HEK293 (cell line): Measurements from ENCODE around the gene EPN1.
A peak's percentile ranks its signal among the peaks of the same experiment; 100 is the strongest.

ENCODE experiments used
- BCL11B ChIP-seq: fragments of 450-650 bp; formaldehyde crosslinking; IDR thresholded peaks from 2 replicates; pipeline ENCODE4 v1.5.1; 2016; ENCODE audit warnings: low read depth, missing biosample characterization, missing genetic modification characterization
- GLIS2 ChIP-seq: fragments of 450-650 bp; formaldehyde crosslinking; IDR thresholded peaks from 2 replicates; pipeline ENCODE4 v1.5.1; 2016; ENCODE audit warnings: missing biosample characterization, missing genetic modification characterization
- HOXA7 ChIP-seq: sonication (generic); formaldehyde crosslinking; IDR thresholded peaks from 2 replicates; pipeline ENCODE4 v1.8.1; 2022; ENCODE audit warnings: missing genetic modification reagents, borderline replicate concordance
- HOXD13 ChIP-seq: sonication (generic); formaldehyde crosslinking; IDR thresholded peaks from 2 replicates; pipeline ENCODE4 v1.8.0; 2022; ENCODE audit warnings: missing genetic modification reagents, borderline replicate concordance
- INSM2 ChIP-seq: fragments of 450-650 bp; formaldehyde crosslinking; IDR thresholded peaks from 2 replicates; pipeline ENCODE4 v1.5.1; 2016; ENCODE audit warnings: missing biosample characterization, missing genetic modification characterization
- KLF8 ChIP-seq: fragments of 450-650 bp; formaldehyde crosslinking; IDR thresholded peaks from 2 replicates; pipeline ENCODE4 v1.5.1; 2016; ENCODE audit warnings: missing biosample characterization, missing genetic modification characterization
- OSR2 ChIP-seq: fragments of 450-650 bp; formaldehyde crosslinking; IDR thresholded peaks from 2 replicates; pipeline ENCODE4 v1.5.1; 2016; ENCODE audit warnings: missing biosample characterization, missing genetic modification characterization
- SETDB1 ChIP-seq: IDR thresholded peaks from one replicate; pipeline ENCODE4 v1.6.1; 2017; ENCODE audit warnings: mild to moderate bottlenecking, low read length, moderate library complexity, mixed read lengths; ENCODE audit not compliant: insufficient read length
- SP7 ChIP-seq: fragments of 450-650 bp; formaldehyde crosslinking; IDR thresholded peaks from 2 replicates; pipeline ENCODE4 v1.5.1; 2016; ENCODE audit warnings: missing biosample characterization, missing genetic modification characterization
- ZBTB20 ChIP-seq: fragments of 450-650 bp; formaldehyde crosslinking; IDR thresholded peaks from 2 replicates; pipeline ENCODE4 v1.5.1; 2016; ENCODE audit warnings: missing biosample characterization, missing genetic modification characterization
- ZFHX2 ChIP-seq: fragments of 450-650 bp; formaldehyde crosslinking; conservative IDR thresholded peaks from 2 replicates; pipeline ENCODE4 v1.5.1; 2016; ENCODE audit warnings: missing biosample characterization, missing genetic modification characterization
- ZFP37 ChIP-seq: fragments of 450-650 bp; formaldehyde crosslinking; IDR thresholded peaks from 2 replicates; pipeline ENCODE4 v1.5.1; 2016; ENCODE audit warnings: missing biosample characterization, missing genetic modification characterization
- ZNF10 ChIP-seq: fragments of 450-650 bp; formaldehyde crosslinking; IDR thresholded peaks from 2 replicates; pipeline ENCODE4 v1.5.1; 2017; ENCODE audit warnings: missing biosample characterization, missing genetic modification characterization
- ZNF175 ChIP-seq: fragments of 450-650 bp; formaldehyde crosslinking; IDR thresholded peaks from 2 replicates; pipeline ENCODE4 v1.5.1; 2016; ENCODE audit warnings: missing biosample characterization, missing genetic modification characterization
- ZNF19 ChIP-seq: fragments of 450-650 bp; formaldehyde crosslinking; IDR thresholded peaks from 2 replicates; pipeline ENCODE4; 2016; ENCODE audit warnings: missing biosample characterization, missing genetic modification characterization, low read depth
- ZNF221 ChIP-seq: fragments of 450-650 bp; formaldehyde crosslinking; IDR thresholded peaks from 2 replicates; pipeline ENCODE4 v1.5.1; 2017; ENCODE audit warnings: missing biosample characterization, missing genetic modification characterization, borderline replicate concordance
- ZNF473 ChIP-seq: fragments of 450-650 bp; formaldehyde crosslinking; IDR thresholded peaks from 2 replicates; pipeline ENCODE4 v1.5.1; 2017; ENCODE audit warnings: missing biosample characterization, missing genetic modification characterization
- ZNF488 ChIP-seq: fragments of 450-650 bp; formaldehyde crosslinking; IDR thresholded peaks from 2 replicates; pipeline ENCODE4 v1.5.1; 2016; ENCODE audit warnings: missing biosample characterization, missing genetic modification characterization
- ZNF501 ChIP-seq: fragments of 450-650 bp; formaldehyde crosslinking; IDR thresholded peaks from 2 replicates; pipeline ENCODE4 v1.5.1; 2016; ENCODE audit warnings: missing biosample characterization, missing genetic modification characterization
- ZNF530 ChIP-seq: fragments of 450-650 bp; formaldehyde crosslinking; IDR thresholded peaks from 2 replicates; pipeline ENCODE4 v1.5.1; 2016; ENCODE audit warnings: low read depth, missing biosample characterization, missing genetic modification characterization
- ZNF561 ChIP-seq: fragments of 450-650 bp; IDR thresholded peaks from 2 replicates; pipeline ENCODE4 v1.5.1; 2018; ENCODE audit warnings: missing biosample characterization, missing genetic modification characterization, borderline replicate concordance
- ZNF596 ChIP-seq: fragments of 450-650 bp; IDR thresholded peaks from 2 replicates; pipeline ENCODE4 v1.5.0; 2018; ENCODE audit warnings: missing biosample characterization, mild to moderate bottlenecking, missing genetic modification characterization, moderate library complexity
- ZNF629 ChIP-seq: fragments of 450-650 bp; formaldehyde crosslinking; IDR thresholded peaks from 2 replicates; pipeline ENCODE4 v1.5.1; 2017; ENCODE audit warnings: missing biosample characterization, missing genetic modification characterization
- ZNF645 ChIP-seq: fragments of 450-650 bp; formaldehyde crosslinking; IDR thresholded peaks from 2 replicates; pipeline ENCODE4; 2016; ENCODE audit warnings: missing biosample characterization, missing genetic modification characterization
- ZNF785 ChIP-seq: fragments of 450-650 bp; formaldehyde crosslinking; IDR thresholded peaks from 2 replicates; pipeline ENCODE4 v1.5.1; 2016; ENCODE audit warnings: missing biosample characterization, missing genetic modification characterization
- ZSCAN23 ChIP-seq: fragments of 450-650 bp; formaldehyde crosslinking; IDR thresholded peaks from 2 replicates; pipeline ENCODE4 v1.5.1; 2016; ENCODE audit warnings: missing biosample characterization, missing genetic modification characterization
- ZSCAN5A ChIP-seq: fragments of 450-650 bp; formaldehyde crosslinking; IDR thresholded peaks from 2 replicates; pipeline ENCODE4 v1.5.1; 2016; ENCODE audit warnings: missing biosample characterization, missing genetic modification characterization
- TF ChIP-seq, protein P1 (sequence below): fragments of 450-650 bp; formaldehyde crosslinking; conservative IDR thresholded peaks from 2 replicates; pipeline ENCODE4 v1.5.1; 2016; ENCODE audit warnings: low read depth, missing biosample characterization, missing genetic modification characterization
- TF ChIP-seq, protein P2 (sequence below): fragments of 450-650 bp; formaldehyde crosslinking; IDR thresholded peaks from 2 replicates; pipeline ENCODE4 v1.5.1; 2017; ENCODE audit warnings: missing biosample characterization, mild to moderate bottlenecking, missing genetic modification characterization, moderate library complexity

Gene EPN1

DNA sequence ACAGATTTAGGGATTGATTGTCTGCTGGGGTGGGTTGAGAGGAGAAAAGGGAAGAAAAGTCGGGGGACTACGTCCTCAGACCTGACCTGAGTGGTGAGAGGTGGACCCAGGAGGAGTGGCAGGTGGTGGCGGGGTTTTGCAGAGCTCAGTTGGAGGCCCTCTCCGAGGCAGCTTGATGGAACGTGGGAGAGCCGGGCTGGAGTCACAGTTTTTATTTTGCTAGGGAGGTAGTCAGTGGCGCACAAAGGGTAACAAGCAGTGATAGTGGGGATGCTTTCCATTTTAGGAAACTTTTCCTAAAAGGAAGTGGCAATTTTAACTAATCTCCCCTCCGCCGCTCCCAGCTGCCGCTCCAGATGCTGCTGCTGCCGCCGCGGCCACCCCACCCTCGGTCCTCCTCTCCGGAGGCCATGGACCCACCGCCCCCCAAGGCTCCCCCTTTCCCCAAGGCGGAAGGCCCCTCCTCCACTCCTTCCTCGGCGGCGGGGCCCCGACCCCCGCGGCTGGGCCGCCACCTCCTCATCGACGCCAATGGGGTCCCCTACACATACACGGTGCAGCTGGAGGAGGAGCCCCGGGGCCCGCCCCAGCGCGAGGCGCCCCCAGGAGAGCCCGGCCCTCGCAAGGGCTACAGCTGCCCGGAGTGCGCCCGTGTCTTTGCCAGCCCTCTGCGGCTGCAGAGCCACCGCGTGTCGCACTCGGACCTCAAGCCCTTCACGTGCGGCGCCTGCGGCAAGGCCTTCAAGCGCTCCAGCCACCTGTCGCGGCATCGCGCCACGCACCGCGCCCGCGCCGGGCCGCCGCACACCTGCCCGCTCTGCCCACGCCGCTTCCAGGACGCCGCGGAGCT lies 32.6 kb upstream of the EPN1 start (continued):
- TF ChIP-seq ZNF488 (no peak), OSR2 (tag by site-specific recombination) (no peak), ZSCAN5A (no peak), ZNF175 (tag by site-specific recombination) (no peak), HOXD13 (CRISPR knock-in tag) (no peak), SETDB1 (no peak), ZFHX2 (0 out of 2 replicates have a peak, but pooled peaks have one; percentile 14), SP7 (tag by site-specific recombination) (no peak), ZNF221 (tag by site-specific recombination) (no peak), ZBTB20 (tag by site-specific recombination) (peak; percentile 16; the same call in 1 of the 2 replicates), INSM2 (tag by site-specific recombination) (no peak), ZNF19 (no peak), ZFP37 (tag by site-specific recombination) (no peak), ZNF645 (tag by site-specific recombination) (no peak), HOXA7 (CRISPR knock-in tag) (no peak), GLIS2 (tag by site-specific recombination) (peak; percentile 73), ZNF629 (tag by site-specific recombination) (no peak), ZNF596 (tag by site-specific recombination) (no peak), ZSCAN23 (tag by site-specific recombination) (no peak), ZNF473 (no peak), BCL11B (no peak), KLF8 (tag by site-specific recombination) (no peak; the same call in 1 of the 2 replicates), ZNF501 (no peak), ZNF530 (tag by site-specific recombination) (no peak), ZNF561 (tag by site-specific recombination) (no peak), ZNF785 (tag by site-specific recombination) (no peak), ZNF10 (tag by site-specific recombination) (no peak)
- TF ChIP-seq, protein P1, sequence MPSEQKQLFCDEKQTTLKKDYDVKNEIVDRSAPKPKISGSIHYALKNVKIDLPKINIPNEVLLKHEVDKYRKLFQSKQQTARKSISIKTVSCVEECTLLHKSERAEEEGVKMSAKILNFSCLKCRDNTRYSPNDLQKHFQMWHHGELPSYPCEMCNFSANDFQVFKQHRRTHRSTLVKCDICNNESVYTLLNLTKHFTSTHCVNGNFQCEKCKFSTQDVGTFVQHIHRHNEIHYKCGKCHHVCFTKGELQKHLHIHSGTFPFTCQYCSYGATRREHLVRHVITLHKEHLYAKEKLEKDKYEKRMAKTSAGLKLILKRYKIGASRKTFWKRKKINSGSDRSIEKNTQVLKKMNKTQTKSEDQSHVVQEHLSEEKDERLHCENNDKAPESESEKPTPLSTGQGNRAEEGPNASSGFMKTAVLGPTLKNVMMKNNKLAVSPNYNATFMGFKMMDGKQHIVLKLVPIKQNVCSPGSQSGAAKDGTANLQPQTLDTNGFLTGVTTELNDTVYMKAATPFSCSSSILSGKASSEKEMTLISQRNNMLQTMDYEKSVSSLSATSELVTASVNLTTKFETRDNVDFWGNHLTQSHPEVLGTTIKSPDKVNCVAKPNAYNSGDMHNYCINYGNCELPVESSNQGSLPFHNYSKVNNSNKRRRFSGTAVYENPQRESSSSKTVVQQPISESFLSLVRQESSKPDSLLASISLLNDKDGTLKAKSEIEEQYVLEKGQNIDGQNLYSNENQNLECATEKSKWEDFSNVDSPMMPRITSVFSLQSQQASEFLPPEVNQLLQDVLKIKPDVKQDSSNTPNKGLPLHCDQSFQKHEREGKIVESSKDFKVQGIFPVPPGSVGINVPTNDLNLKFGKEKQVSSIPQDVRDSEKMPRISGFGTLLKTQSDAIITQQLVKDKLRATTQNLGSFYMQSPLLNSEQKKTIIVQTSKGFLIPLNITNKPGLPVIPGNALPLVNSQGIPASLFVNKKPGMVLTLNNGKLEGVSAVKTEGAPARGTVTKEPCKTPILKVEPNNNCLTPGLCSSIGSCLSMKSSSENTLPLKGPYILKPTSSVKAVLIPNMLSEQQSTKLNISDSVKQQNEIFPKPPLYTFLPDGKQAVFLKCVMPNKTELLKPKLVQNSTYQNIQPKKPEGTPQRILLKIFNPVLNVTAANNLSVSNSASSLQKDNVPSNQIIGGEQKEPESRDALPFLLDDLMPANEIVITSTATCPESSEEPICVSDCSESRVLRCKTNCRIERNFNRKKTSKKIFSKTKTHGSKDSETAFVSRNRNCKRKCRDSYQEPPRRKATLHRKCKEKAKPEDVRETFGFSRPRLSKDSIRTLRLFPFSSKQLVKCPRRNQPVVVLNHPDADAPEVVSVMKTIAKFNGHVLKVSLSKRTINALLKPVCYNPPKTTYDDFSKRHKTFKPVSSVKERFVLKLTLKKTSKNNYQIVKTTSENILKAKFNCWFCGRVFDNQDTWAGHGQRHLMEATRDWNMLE (tag by site-specific recombination) = no peak
- TF ChIP-seq, protein P2, sequence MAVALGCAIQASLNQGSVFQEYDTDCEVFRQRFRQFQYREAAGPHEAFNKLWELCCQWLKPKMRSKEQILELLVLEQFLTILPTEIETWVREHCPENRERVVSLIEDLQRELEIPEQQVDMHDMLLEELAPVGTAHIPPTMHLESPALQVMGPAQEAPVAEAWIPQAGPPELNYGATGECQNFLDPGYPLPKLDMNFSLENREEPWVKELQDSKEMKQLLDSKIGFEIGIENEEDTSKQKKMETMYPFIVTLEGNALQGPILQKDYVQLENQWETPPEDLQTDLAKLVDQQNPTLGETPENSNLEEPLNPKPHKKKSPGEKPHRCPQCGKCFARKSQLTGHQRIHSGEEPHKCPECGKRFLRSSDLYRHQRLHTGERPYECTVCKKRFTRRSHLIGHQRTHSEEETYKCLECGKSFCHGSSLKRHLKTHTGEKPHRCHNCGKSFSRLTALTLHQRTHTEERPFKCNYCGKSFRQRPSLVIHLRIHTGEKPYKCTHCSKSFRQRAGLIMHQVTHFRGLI (tag by site-specific recombination) = no peak
